ENCODE measurements around the gene OTUD5.
"Not testable (repeated sequence)": the region's sequence is repeated elsewhere in the genome, so short reads cannot be mapped to it uniquely, and the experiment has no call there.

Gene OTUD5

GRCh38 chrX:48905090-48905790, 52.2 kb downstream of the OTUD5 start:
- no peak for DNase-seq

GRCh38 chrX:48904626-48905025, 52.8 kb downstream of the OTUD5 start:
- DNase-seq: no peak

- no peak for DNase-seq
These were observed 53.2 kb downstream of the OTUD5 start for GRCh38 chrX:48904180-48904579.

- DNase-seq: no peak
These were observed 54.1 kb downstream of the OTUD5 start for GRCh38 chrX:48903290-48903689.

- no peak for DNase-seq
These were observed 54.6 kb downstream of the OTUD5 start for GRCh38 chrX:48902776-48903175.

- no peak for DNase-seq
These were observed 55.3 kb downstream of the OTUD5 start for GRCh38 chrX:48902135-48902534.

- DNase-seq: no peak
These were observed 56.3 kb downstream of the OTUD5 start for GRCh38 chrX:48901069-48901468.

- no peak for DNase-seq
These were observed 58.4 kb downstream of the OTUD5 start for GRCh38 chrX:48899078-48899410.

GRCh38 chrX:48897625-48898306, 59.6 kb downstream of the OTUD5 start, which contains the start of the genes PQBP1 and TIMM17B:
Gene PQBP1 (plus strand): TSS chrX:48897930. CDS start chrX:48898510, 580 bp downstream.
Gene TIMM17B (minus strand): TSS chrX:48897768. CDS start chrX:48897749, 19 bp downstream.
- peak; percentile 37 to 81 (median 62) for DNase-seq

- DNase-seq: peak; percentile 2 to 34 (median 20)
These were observed 60.2 kb downstream of the OTUD5 start for GRCh38 chrX:48897157-48897624.

- no peak for DNase-seq
These were observed 60.8 kb downstream of the OTUD5 start for GRCh38 chrX:48896611-48897011.

GRCh38 chrX:48894891-48895290, 62.5 kb downstream of the OTUD5 start:
- DNase-seq: no peak

GRCh38 chrX:48893556-48894348, 63.7 kb downstream of the OTUD5 start:
- no peak for DNase-seq

GRCh38 chrX:48892896-48893295, 64.5 kb downstream of the OTUD5 start:
- no peak for DNase-seq

GRCh38 chrX:48891402-48892288, 65.8 kb downstream of the OTUD5 start:
- DNase-seq: peak; percentile 12 to 66 (median 50)

- DNase-seq: no peak
These were observed 66.4 kb downstream of the OTUD5 start for GRCh38 chrX:48890934-48891401.

- DNase-seq: no peak
These were observed 67.0 kb downstream of the OTUD5 start for GRCh38 chrX:48890296-48890925.

- not testable (repeated sequence) for DNase-seq
These were observed 70.8 kb downstream of the OTUD5 start for GRCh38 chrX:48886586-48886985.

GRCh38 chrX:48883729-48884128, 73.7 kb downstream of the OTUD5 start:
- DNase-seq: no peak

- not testable (repeated sequence) for DNase-seq
These were observed 80.5 kb downstream of the OTUD5 start for GRCh38 chrX:48876944-48877343.
